ENCODE measurements around the gene TTC23L. TPM values are rescaled to one million over a fixed set of nuclear protein-coding genes. Genes with fewer than 3 reads are reported as not detected.

The TTC23L gene
- total RNA-seq, 4 donors from 2014 or later, result 0.15 to 2.0 TPM; not detected in 2

DNA sequence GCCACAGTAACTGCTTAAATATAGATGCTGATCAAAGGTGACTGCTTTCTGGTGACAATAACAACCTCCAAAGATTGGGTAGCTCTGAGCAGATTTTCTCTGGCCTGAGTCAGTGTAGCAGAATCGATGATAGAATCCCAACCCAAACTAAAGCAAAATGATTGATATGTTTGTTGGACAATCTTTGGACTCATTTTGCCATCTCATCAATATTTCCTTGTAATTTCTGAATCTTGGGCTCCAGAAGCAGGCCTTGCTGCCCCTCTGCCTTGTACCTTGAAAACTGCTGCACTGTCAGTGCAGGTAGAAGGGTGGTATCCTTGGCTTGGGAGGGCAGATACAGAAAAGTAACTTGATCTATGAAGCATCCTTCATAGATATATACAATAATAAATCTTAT, 18.9 kb downstream of the TTC23L start:
- intact Hi-C loops (cut with DNase I; ENCODE audit: low total_unique reads), result no loop called here
- H3K9me3 ChIP-seq, result no peaks in the 10 kb centered on the region
- H3K27me3 ChIP-seq, result no peaks in the 10 kb centered on the region
- TF ChIP-seq, protein P1, sequence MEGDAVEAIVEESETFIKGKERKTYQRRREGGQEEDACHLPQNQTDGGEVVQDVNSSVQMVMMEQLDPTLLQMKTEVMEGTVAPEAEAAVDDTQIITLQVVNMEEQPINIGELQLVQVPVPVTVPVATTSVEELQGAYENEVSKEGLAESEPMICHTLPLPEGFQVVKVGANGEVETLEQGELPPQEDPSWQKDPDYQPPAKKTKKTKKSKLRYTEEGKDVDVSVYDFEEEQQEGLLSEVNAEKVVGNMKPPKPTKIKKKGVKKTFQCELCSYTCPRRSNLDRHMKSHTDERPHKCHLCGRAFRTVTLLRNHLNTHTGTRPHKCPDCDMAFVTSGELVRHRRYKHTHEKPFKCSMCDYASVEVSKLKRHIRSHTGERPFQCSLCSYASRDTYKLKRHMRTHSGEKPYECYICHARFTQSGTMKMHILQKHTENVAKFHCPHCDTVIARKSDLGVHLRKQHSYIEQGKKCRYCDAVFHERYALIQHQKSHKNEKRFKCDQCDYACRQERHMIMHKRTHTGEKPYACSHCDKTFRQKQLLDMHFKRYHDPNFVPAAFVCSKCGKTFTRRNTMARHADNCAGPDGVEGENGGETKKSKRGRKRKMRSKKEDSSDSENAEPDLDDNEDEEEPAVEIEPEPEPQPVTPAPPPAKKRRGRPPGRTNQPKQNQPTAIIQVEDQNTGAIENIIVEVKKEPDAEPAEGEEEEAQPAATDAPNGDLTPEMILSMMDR (IDR thresholded peaks at IDR 0.05), result no peak
- TF ChIP-seq POLR2A (IDR thresholded peaks at IDR 0.05), result no peak
- H3K36me3 ChIP-seq, result no peaks in the 10 kb centered on the region
- DNase-seq, result no peak
- no peak overlapping the region for H3K27ac ChIP-seq
- no peaks in the 10 kb centered on the region for H3K4me1 ChIP-seq
- H3K4me3 ChIP-seq, result no peak overlapping the region

DNA sequence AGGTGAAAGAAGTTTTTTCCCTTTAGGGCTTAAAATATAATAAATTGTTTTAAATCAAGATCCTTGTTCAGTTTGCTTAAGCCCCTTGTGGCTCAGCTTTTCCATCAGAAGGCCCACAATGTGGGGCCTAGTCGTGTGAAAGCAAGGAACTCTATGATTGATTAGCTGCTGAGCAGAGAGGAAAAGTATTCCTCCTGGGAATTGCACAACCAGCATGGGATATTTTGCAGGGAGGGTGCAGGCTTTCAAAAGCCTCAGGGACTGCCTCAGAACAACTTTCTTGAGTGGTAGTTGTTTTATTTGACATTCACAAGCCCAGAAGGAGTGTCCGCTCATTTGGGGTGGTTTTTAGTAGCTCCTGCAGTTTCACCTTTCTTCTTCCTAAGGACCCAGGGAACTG, 19.8 kb downstream of the TTC23L start:
- H3K4me3 ChIP-seq, result no peak overlapping the region
- H3K27me3 ChIP-seq, result no peaks in the 10 kb centered on the region
- H3K4me1 ChIP-seq, result no peaks in the 10 kb centered on the region
- no peak for TF ChIP-seq POLR2A (IDR thresholded peaks at IDR 0.05)
- TF ChIP-seq, protein P1 (IDR thresholded peaks at IDR 0.05), result no peak
- DNase-seq, result no peak
- no peaks in the 10 kb centered on the region for H3K36me3 ChIP-seq
- no peaks in the 10 kb centered on the region for H3K9me3 ChIP-seq
- intact Hi-C loops (cut with DNase I; ENCODE audit: low total_unique reads), result no loop called here
- no peak overlapping the region for H3K27ac ChIP-seq

DNA sequence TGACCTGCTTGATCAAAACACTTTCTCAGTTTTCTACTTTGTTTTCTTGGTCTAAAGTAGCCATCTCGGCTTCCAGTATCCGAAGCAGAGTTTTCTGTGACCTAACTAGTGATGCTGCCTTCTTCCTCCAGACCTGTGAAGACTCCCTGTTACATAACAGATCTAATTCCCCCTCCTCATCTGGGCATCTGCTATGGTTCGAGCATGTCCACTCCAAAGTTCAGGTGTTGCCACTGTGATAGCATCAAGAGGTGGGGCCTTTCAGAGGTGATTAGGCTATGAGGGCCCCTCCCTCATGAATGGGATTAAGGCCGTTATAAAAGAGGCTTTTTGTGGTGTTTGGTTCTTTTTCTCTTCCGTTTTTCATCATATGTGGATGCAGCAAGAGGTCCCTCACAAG, 20.3 kb downstream of the TTC23L start:
- Histone ChIP-seq H3K27me3 (no peaks in the 10 kb centered on the region), H3K4me1 (no peaks in the 10 kb centered on the region), H3K9me3 (no peaks in the 10 kb centered on the region), H3K27ac (no peak overlapping the region), H3K4me3 (no peak overlapping the region), H3K36me3 (no peaks in the 10 kb centered on the region)
- TF ChIP-seq, protein P1 (IDR thresholded peaks at IDR 0.05), result no peak
- no peak for TF ChIP-seq POLR2A (IDR thresholded peaks at IDR 0.05)
- intact Hi-C loops (cut with DNase I; ENCODE audit: low total_unique reads), result no loop called here
- DNase-seq, result no peak

- Histone ChIP-seq H3K36me3 (no peaks in the 10 kb centered on the region), H3K4me1 (no peaks in the 10 kb centered on the region), H3K9me3 (no peaks in the 10 kb centered on the region), H3K27me3 (no peaks in the 10 kb centered on the region), H3K4me3 (no peak overlapping the region), H3K27ac (no peak overlapping the region)
- TF ChIP-seq, protein P1 (IDR thresholded peaks at IDR 0.05), result no peak
- TF ChIP-seq POLR2A (IDR thresholded peaks at IDR 0.05), result no peak
- no peak for DNase-seq
- intact Hi-C loops (cut with DNase I; ENCODE audit: low total_unique reads), result no loop called here
These were observed 25.0 kb downstream of the TTC23L start for GRCh38 chr5:34863946-34864345.

DNA sequence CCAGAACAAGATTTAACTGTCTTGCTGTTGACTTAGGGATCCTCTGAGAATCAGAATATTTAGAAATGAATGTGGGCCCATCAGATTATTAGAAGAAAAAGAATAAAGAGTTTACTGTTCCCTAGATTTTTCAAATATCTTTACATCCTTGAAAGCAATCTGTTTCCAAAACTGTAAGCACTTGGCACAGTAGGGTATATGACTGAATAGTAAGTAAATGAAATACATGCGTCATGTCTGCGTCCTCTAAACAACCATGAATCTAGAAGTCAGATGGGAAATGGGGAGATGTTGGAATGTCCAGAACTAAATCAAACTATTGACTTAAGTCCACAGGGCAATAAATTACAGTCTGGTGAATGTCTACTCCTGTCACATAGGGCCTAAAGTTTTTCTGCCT, 26.1 kb downstream of the TTC23L start:
- no peaks in the 10 kb centered on the region for H3K4me1 ChIP-seq
- no peak for TF ChIP-seq POLR2A (IDR thresholded peaks at IDR 0.05)
- TF ChIP-seq, protein P1 (IDR thresholded peaks at IDR 0.05), result no peak
- no peaks in the 10 kb centered on the region for H3K36me3 ChIP-seq
- no peak for DNase-seq
- no peaks in the 10 kb centered on the region for H3K27me3 ChIP-seq
- intact Hi-C loops (cut with DNase I; ENCODE audit: low total_unique reads), result no loop called here
- H3K27ac ChIP-seq, result no peak overlapping the region
- no peaks in the 10 kb centered on the region for H3K9me3 ChIP-seq
- H3K4me3 ChIP-seq, result no peak overlapping the region
